Ishikawa (cell line): ENCODE results near the gene TEAD4.

ENCODE experiments used
- CEBPB ChIP-seq: IDR thresholded peaks from 2 replicates; pipeline ENCODE4 v1.6.1; 2012
- CREB1 ChIP-seq: IDR thresholded peaks from 2 replicates; pipeline ENCODE4 v1.6.1; 2012; ENCODE audit warnings: low read depth
- EGR1 ChIP-seq: IDR thresholded peaks from 2 replicates; pipeline ENCODE4 v1.6.1; 2012
- EP300 ChIP-seq: IDR thresholded peaks from 2 replicates; pipeline ENCODE4 v1.6.1; 2012; ENCODE audit warnings: borderline replicate concordance
- FOXM1 ChIP-seq: IDR thresholded peaks from 2 replicates; pipeline ENCODE4 v1.6.1; 2012; ENCODE audit warnings: low read depth, borderline replicate concordance
- NFIC ChIP-seq: IDR thresholded peaks from 2 replicates; pipeline ENCODE4 v1.6.1; 2012
- RAD21 ChIP-seq: IDR thresholded peaks from 2 replicates; pipeline ENCODE4 v1.6.1; 2012; ENCODE audit warnings: low read depth
- TAF1 ChIP-seq: IDR thresholded peaks from 2 replicates; pipeline ENCODE4 v1.6.1; 2012; ENCODE audit warnings: low read depth, mild to moderate bottlenecking
- TCF12 ChIP-seq: IDR thresholded peaks from 2 replicates; pipeline ENCODE4 v1.6.1; 2012; ENCODE audit warnings: low read depth
- TEAD4 ChIP-seq: IDR thresholded peaks from 2 replicates; pipeline ENCODE4 v1.6.1; 2012
- YY1 ChIP-seq: IDR thresholded peaks from 2 replicates; pipeline ENCODE4 v1.6.1; 2012; ENCODE audit warnings: low read depth
- ZBTB7A ChIP-seq: IDR thresholded peaks from 2 replicates; pipeline ENCODE4 v1.6.1; 2012; ENCODE audit warnings: low read depth
- TF ChIP-seq, protein P1 (sequence below): IDR thresholded peaks from 2 replicates; pipeline ENCODE4 v1.6.1; 2012; ENCODE audit warnings: low read depth, mild to moderate bottlenecking
- TF ChIP-seq, protein P2 (sequence below): IDR thresholded peaks from 2 replicates; pipeline ENCODE4 v1.6.1; 2012
- TF ChIP-seq, protein P3 (sequence below): IDR thresholded peaks from 2 replicates; pipeline ENCODE4 v1.6.1; 2012

The TEAD4 gene

DNA sequence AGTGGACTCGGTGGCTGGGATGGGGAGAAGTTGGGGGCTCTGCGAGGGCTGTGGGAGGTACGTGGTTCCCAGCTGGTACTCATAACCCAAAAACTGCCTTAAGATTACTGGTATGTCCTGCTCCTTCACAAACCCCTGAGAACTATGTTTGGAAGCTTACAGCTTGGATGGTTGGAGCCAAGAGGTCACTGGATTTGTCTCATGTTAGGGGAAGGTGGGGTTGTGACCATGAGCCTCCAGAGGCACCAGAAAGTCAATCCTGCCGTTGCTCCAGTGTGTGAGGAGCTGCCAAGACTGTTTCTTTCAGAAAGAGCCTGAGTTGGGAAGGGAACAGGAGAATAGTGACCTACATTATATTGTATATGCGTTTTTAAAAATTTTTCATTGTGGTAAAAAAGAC, 33.5 kb downstream of the TEAD4 start:
- TF ChIP-seq, protein P1, sequence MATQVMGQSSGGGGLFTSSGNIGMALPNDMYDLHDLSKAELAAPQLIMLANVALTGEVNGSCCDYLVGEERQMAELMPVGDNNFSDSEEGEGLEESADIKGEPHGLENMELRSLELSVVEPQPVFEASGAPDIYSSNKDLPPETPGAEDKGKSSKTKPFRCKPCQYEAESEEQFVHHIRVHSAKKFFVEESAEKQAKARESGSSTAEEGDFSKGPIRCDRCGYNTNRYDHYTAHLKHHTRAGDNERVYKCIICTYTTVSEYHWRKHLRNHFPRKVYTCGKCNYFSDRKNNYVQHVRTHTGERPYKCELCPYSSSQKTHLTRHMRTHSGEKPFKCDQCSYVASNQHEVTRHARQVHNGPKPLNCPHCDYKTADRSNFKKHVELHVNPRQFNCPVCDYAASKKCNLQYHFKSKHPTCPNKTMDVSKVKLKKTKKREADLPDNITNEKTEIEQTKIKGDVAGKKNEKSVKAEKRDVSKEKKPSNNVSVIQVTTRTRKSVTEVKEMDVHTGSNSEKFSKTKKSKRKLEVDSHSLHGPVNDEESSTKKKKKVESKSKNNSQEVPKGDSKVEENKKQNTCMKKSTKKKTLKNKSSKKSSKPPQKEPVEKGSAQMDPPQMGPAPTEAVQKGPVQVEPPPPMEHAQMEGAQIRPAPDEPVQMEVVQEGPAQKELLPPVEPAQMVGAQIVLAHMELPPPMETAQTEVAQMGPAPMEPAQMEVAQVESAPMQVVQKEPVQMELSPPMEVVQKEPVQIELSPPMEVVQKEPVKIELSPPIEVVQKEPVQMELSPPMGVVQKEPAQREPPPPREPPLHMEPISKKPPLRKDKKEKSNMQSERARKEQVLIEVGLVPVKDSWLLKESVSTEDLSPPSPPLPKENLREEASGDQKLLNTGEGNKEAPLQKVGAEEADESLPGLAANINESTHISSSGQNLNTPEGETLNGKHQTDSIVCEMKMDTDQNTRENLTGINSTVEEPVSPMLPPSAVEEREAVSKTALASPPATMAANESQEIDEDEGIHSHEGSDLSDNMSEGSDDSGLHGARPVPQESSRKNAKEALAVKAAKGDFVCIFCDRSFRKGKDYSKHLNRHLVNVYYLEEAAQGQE, result no peak
- TF ChIP-seq NFIC (no peak), CEBPB (no peak), EP300 (no peak), TEAD4 (no peak), TCF12 (no peak), TAF1 (no peak), ZBTB7A (no peak), EGR1 (no peak), YY1 (no peak), CREB1 (no peak), RAD21 (no peak), FOXM1 (no peak)
- TF ChIP-seq, protein P2, sequence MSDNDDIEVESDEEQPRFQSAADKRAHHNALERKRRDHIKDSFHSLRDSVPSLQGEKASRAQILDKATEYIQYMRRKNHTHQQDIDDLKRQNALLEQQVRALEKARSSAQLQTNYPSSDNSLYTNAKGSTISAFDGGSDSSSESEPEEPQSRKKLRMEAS, result no peak
- TF ChIP-seq, protein P3, sequence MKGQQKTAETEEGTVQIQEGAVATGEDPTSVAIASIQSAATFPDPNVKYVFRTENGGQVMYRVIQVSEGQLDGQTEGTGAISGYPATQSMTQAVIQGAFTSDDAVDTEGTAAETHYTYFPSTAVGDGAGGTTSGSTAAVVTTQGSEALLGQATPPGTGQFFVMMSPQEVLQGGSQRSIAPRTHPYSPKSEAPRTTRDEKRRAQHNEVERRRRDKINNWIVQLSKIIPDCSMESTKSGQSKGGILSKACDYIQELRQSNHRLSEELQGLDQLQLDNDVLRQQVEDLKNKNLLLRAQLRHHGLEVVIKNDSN, result no peak

DNA sequence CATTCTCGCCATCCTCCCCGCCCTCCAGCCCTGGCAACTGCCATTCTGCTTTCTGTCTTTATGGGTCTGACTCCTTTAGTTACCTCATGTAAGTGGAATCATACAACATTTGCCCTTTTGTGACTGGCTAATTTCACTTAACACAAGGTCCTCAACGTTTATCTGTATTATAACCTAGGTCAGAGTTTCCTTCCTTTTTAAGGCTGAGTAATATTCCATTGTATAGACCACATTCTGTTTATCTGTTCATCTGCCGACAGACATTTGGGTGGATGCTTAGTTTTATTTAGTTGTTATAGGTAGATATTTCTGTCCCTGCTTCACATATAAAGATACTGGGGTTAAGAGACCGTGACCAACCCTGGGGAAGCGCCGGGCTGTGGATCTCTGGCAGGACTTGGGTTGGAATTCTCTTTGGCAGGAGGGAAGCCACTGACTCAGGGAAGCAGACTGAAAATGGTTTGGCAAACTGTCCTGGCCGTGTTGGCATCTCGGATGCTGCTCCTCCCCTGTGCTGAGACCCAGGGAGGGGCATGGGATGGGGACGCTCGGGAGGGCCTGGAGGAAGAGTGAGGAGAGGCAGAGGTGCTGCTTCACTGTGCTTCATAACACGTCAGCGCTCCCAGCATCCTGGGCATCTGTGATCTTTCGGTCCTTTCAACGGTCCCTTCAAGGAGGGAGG, 38.9 kb downstream of the TEAD4 start:
- no peak for TF ChIP-seq EP300
- TF ChIP-seq, protein P3, result no peak

DNA sequence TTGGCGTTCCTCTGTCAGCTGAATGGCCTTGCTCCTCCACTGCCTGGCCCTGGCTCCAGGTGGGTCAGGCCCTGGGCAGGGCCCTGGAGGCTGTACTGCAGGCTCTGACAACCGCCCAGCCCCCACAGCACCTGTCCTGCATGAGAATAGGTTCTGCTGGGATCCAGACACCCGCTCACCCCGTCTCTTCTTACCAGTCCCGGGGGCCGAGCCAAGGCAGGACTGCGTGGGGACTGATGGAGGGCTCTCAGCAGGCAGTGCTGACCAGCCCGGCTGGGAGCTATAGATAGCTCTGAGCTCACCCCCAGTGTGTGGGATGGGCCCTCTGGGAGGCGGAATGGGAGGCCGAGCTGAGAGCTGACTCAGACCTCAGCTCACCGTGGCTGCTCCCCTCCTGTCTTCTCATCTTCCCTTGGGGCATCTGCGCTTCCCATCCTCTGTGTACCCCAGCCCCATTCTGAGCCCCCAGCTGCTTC, 39.6 kb downstream of the TEAD4 start:
- TF ChIP-seq EP300 (no peak), ZBTB7A (no peak), CREB1 (no peak), TAF1 (no peak), YY1 (no peak), TEAD4 (no peak), EGR1 (no peak), NFIC (no peak), FOXM1 (no peak), RAD21 (no peak), TCF12 (no peak), CEBPB (no peak)
- TF ChIP-seq, protein P3, result no peak
- TF ChIP-seq, protein P1, result no peak
- TF ChIP-seq, protein P2, result no peak

DNA sequence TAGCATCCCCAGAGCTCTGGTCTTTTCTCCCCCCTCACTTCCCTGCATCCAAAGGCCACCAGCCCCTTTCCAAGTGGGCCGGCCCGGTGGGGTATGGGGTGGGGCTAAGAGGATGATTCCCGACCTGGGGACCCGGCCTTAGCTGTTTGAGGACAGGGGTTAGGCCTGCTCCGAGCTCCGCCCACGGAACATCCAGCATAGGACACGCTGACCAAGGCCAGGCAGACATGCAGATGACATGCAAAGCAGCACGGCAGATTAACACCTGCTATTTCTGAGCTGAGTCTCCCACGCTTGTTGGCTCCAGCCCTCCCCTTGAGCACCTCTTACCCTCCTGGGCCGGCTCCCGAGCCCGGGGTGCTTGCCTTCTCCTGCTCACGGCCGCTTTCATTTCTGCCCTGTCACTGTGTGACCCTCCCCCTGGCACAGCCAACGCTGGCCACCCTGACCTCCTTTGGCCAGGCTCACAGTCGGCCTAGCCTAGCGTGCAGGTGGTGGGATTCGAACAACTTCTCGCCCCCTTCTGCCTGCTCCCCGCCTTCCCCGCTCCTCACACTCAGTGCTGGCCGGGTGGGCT, 40.2 kb downstream of the TEAD4 start:
- TF ChIP-seq TEAD4 (no peak), TAF1 (no peak), EGR1 (no peak), RAD21 (no peak), CREB1 (no peak), FOXM1 (no peak), EP300 (no peak), TCF12 (no peak), YY1 (no peak), NFIC (no peak), CEBPB (no peak), ZBTB7A (no peak)
- TF ChIP-seq, protein P1, result no peak
- TF ChIP-seq, protein P3, result no peak
- TF ChIP-seq, protein P2, result no peak
